GM19438 (cell line): Measurements from ENCODE around the gene AKAP13.

Experiments
- ATAC-seq: cut with Tn5 transposase; IDR thresholded peaks from one replicate; pipeline ENCODE4 v1.9.1; 2021; ENCODE audit warnings: low read depth; ENCODE audit not compliant: unreplicated experiment

AKAP13 gene

DNA sequence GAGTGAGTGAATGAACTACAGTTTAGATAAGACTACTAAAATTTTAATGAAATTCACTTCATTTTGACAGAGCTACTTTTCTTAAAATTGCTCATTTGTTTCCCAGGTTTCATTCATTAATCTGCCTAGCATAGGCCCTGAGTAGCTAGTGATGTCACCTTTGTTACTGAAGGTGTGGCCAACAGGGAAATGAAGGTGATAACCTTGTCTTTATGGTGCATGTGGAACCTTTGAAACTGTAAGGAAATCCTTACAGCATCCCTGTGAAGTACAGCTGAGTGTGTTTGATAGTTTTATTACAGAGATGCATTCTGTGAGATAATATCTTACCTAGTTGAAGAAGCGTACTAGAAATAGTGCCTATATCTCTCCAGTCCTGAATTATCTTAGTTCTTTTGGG, 112.9 kb downstream of the AKAP13 start:
- ATAC-seq: no peak

DNA sequence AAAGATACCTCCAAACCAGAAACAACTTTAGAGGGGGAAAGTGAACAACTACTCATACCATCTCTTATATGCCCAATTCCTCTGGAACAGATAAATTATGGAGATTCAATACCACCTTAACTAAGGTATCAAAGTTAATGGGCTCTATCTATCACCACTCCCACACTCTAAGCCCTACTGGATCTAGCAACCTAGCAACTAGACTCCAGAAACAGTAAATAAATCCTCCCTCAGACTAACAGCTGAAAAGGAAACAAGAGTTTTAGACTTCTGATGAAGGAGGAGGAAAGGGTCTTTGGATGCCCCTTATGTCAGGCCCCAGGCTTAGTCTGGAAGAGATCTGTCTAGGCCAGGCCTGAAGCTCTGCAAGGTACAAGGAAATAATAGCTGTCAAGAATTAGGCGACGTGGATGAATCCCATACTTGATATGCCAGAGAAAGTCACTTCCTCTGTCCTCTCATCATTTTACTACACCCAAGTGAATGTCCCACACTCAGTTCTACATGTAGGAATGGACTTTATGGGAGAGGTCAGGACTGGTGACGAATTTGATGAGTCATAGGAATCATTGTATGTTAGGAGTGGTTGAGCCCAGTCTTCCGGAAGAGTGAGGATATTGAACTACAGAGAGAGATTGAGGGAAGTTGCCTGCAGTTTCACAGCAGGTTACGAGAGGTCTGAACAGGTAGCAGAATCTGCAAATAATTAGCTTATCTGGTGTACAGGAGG, 113.8 kb downstream of the AKAP13 start:
- ATAC-seq: no peak

DNA sequence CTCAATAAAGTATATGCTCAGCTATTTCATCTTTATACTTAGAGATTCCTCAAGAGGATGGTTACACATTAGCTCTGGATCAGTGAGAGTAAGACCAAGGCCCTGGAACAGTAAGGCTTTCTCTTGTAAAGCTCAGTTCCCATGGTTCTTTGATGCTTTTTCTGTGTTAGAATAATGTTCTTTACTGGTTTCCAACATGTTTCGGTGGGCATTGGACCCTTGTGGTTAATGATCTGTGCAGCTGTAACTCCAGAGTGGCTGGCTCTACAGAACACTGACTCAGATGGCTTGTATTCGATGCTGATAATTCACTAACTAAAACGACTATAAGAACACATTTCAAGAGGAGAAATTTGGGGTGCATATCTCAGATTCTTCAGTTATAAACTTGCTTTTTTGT, 114.7 kb downstream of the AKAP13 start:
- ATAC-seq: no peak

DNA sequence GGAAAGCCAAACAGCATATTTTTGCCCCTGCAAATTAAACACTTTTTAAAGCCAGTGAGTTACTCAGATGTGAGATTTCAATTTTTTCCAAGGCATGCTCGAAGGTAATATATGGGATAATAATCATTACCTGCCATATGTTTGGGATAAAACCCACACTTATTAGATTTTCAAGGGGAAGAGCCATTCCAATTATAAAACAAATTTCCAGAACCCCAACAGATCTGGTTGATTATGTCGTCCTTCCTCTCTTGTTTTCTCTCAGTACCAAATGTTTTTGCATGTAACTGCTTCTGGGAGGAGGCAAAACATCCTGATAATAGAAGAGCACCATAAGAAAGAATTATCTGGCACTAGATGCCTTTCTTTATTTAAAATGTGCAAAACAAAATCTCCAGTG, 115.1 kb downstream of the AKAP13 start:
- no peak for ATAC-seq

DNA sequence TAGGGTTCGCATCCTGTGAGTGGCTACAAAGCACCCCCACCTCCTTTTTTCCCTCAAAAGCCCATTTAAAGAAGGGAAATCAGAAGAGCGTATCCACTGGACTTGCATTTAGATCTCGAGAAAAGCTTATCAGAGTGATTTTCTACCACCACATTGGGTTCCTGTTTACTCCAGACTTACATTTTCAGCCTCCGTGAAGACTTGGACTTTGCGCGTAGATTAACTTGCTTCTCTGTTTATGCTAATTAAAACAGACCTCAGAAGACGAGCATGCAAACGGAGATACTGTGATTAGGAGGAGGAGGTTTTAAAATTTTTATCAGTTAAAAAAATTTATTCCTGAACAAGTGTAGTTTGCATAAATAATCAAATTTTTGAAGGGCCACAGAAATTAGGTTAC, 115.7 kb downstream of the AKAP13 start:
- no peak for ATAC-seq

DNA sequence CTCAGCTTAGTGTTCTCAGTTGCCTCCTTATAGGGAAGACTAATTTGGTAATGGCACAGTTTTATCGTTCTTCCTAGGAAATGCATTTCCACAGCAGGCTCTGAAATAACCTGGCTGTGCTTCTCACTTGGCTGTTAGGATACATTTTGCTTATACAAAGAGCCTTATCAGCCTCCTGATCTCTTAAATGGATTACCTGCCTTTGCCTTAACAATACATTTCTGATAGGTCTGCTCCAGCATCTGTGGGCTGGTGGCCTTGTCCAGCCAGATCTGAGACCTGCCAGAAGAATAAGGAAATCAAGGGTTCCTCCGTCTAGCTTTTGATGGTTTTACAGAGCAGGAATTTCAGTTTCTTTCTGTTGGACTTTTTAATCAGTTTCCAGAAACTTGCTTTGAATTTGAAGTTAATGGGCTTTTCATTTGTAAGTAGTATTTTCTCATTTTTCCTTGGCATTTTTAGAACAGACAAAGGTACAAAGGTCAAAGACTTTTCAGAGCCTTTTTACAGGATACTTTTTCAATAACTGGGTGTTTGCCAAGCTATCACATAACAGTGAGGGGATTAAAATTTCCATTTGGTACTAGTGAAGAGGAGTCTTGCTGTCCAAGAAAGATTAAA, 116.3 kb downstream of the AKAP13 start:
- ATAC-seq: no peak

DNA sequence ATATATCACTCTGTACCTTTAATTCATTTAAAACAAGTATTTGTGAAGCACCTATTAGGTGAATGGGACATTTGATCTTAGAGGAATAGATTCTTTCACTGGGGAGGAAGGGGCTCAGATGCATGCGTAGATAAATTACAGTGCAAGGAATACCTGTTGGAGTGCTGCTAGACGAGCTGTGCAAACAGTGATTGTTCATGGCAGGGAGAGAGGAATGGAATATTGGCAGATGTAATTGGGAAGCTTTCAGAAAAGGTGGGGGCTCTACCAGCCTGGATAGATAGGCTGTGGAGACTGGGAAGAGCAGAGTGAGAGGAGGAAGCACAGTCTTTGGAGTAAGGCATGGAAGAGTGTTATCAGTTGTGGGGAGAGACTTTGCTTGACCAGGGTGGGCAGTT, 116.8 kb downstream of the AKAP13 start:
- ATAC-seq: no peak

DNA sequence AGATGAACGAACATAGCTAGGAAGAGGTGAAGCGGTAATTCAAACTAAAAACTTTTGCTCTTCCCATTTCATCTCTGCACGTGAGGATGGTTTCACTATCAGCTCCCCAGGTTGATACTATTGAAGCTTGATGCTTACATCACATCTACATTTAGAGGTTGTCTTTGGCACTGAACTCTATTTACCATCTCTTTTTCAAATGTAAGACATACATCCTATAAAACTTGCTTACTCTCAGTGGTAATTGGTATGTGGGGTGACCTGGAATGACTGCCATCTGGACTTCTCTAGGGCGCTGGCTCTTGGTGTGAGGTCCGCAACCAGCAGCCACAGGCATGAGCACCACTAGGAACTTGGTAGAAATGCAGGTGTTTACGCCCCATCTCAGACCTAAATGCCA, 118.1 kb downstream of the AKAP13 start:
- no peak for ATAC-seq

DNA sequence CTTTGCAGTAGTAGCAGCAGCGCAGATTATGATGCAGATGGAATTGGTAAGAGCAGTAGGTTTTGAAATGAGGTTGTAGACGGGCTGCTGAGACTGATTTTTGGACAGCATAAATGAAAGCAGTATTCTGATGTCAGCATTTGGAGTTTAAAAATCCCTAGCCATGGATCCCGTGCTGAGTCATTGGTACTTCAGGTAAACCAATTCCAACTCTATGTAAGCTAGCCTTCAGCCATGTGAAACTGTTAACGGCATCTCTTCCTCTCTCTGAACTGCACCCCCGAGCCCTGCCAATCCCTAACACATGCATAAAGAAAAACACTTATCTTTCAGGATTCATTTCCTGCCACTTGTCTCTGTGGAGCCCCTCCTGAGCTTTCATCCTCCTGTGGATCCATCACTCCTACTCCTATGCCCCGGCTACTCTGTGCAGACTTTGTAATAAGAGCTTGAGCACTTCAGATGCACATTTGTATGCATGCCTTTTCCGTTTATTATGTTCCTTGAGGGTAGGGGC, 119.0 kb downstream of the AKAP13 start:
- no peak for ATAC-seq

DNA sequence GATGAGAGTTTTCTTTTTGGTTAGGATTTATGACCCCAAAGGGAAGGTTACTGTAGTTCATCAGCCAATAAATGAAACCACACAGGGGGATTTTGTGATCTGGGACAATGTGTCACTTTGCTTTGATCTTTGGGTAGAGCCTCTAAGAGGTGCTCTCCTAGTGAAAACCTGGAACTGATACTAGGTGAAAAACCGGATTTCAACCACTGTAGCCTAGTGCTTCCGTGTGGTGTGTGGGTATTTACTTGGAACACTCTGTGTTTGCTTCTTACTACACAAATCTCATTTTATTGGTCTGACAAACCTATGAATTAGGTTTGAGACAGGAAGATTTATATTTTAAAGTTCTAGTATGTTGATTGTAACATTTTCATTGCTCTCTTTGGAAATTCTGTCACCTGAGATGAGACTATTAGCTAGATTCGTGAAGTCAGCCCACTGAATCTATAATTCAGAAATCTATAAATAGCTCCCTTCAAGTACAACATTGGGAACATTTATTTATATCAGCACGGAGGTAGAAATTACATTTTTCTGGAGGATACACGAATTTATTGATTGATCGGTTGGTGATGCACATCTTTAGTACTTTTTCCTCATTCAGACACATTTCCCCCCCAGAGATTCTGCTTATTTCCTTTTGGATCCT, 119.8 kb downstream of the AKAP13 start:
- no peak for ATAC-seq

DNA sequence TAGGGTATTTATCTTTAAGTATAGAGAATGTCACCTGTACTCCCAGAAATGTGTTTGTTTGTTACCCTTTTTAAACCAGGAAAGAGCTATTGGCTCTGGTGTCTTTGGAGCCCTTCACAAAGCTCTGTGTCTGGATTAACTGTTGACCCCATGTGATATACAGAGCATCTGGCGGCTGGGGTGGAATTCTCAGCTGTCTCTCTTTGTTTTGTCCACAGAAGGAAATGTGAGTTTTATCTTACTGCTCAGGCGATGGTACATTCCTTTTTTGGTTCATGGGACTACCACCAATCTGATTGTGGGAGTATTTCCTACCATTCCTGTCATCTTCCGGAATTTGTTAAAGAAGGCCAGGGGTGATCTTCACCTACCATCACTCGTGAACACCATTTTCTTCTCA, 120.3 kb downstream of the AKAP13 start:
- ATAC-seq: no peak

DNA sequence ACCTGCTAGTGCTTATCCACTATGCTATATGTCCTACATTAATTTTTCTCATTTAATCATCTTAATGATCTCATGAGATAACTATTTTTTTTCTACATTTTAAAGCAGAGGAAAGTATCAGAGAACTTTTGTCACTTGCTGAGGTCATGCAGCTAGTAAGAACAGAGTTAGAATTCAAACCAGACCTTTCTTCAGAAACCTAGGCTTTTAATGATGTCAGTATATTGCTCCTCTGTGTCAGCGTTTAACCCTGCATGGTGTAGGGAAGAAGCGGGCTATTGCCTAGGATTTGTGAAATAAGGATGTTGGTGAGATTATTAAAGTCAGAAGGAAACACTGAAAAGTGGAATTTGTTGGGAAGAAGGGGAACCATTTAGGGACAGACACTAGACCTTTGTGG, 121.2 kb downstream of the AKAP13 start:
- no peak for ATAC-seq

DNA sequence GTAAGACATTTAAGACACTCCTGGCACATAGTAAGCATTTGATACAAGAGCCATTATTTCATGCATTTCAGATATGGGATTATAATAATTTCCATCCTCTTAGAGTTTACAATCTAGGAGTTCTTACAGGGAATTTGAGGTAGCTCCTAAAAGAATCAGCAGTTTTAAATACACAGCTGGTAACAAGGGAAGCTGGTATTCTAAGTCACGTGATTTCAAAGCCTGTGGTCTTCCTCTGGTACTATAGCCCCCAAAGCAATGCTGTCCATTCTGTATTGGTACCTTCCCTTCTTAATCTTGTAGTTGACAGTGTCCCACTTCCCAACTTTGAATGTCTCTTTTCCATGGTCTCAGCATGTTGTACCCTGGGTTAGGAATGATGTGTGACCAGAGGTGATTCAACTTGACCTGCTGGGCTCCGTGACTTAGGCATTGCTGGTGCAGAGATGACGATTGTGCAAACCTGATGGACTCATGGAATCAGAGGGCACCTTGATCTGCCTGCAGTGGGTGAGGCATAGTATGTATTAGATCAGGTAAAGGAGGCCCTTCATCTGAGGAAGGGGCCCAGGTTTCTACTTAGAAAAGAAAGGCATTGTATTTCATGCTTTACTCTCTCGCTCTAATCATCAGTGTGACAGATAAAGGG, 122.9 kb downstream of the AKAP13 start:
- ATAC-seq: no peak

DNA sequence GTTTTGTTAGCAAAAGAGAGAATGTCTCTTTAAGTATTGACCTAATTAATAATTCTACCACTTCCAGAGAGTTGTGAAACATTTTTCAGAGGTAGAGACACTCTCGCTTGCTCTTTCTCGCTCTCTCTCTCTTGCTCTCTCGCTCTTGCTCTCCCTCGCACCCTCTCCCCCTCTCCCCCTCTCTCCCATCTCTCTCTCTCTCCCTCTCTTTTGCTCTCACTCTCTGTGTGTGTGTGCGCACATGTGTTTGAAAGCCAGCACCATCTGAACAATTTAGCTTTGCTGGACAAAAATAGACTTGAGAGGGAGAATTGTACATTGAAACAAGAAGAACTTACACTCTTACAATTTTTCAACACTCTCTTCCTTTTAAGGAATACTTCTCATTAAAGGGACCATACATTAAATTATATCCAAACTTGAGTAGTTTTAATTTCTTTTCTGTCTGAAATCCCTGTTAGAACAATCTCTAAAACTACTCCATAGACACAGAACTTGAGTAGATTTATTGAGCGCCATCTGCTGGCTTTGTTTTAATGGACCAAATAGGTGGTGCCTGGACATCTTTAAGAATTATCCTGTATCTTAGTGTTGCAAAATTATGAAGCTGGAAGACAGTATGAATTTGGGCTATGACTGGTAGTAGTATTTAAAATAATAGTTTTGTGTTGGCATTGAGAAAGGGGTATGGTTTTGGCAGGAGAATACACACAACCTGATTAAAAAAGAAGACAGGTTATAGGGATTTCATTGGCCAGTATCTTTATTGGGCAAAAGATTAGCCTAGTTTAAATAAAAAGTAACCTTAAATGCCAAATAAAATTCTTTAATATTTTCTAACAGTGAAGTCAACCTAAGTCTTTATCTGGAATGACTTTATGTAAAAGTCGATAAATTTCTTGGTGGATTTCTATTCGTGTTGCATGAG, 124.6 kb downstream of the AKAP13 start:
- no peak for ATAC-seq

DNA sequence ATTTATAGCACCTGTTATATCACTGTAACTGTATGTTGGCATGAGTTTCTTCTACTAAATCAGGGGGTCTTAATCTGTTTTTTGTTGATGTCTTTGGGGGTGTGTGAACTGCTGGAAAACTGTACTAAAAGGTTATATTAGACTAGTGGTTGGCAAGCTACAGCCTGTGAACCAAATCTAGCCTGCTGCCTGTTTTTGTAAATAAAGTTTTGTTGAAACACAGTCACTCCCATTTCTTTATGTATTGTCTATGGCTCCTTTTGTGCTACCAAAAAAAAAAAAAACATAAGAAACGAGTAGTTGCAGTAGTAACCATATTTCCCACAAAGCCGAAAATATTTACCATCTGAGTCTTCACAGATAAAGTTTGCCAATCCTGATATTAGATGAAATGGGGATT, 126.7 kb downstream of the AKAP13 start:
- ATAC-seq: no peak

DNA sequence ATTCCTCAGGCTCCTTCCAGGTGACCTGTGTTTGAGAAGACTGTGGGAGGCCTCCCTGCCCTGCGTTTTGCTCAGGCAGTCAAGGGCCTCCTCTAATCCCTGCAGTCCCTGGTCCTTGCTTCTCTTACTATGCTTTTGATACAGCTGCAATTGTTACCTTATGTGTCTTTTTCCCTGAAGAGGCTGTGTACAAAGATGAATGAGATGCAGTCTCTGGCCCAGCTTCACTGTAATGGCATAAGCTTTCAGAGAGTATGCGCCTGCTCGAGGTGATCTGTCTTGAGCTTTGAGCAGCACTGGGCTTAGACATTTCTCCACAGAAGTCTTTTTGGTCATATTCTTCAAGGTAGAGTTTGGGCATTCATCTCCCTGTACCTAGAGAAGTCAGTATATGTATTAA, 129.6 kb downstream of the AKAP13 start:
- no peak for ATAC-seq

DNA sequence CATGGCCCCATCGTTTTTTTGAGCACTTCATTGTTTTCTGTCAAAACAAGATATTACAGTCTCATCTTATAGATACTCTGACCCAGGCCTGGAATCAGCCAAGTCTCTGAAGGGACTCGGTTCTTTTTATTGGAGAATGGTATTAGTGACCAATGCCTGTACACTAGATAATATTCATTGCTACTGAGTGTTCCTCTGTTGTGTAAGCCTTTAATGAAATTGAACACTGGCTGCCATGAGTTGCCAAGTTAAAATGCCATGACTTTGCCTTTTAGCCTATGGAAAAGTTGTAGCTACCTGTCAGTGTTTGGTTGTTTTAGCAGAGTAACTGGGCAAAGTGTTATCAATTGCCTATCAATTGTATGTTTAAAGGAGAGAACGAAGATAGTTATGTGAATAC, 134.0 kb downstream of the AKAP13 start:
- no peak for ATAC-seq

DNA sequence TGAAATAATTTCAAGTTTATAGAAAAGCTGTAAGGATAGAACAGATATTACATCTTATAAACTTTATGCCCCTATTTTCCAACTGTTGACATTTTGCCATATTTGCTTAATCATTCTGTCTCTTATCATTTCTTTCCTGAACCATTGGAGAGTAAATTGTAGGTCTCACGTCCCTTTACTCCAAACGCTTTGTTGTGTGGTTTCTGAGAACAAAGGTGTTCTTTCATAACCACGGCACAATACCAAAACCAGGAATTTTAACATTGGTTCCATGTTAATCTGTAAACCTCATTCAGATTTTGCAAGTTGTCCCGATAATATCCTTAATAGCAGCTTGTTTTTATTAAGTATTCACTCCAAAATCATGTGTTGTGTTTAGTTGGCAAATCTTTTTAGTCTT, 134.8 kb downstream of the AKAP13 start:
- ATAC-seq: no peak

DNA sequence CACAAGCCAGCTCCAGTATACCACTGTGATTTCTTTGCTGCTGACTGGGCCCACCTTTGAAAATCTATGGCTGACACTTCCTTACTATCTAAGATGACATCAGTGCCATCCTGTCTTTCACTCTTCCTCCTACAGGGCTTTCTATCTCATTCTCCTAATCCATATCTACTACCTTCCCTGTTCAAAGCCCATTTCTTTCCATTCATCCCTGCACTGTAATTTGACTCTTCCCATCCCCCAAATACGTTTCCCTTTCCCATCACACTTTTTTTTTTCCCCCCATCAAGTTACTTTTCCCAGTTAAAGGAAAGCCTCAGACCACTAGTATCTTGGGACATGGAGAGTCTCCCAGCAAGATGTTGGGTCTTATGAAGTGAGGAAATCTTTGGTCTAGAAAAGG, 136.7 kb downstream of the AKAP13 start:
- ATAC-seq: no peak

DNA sequence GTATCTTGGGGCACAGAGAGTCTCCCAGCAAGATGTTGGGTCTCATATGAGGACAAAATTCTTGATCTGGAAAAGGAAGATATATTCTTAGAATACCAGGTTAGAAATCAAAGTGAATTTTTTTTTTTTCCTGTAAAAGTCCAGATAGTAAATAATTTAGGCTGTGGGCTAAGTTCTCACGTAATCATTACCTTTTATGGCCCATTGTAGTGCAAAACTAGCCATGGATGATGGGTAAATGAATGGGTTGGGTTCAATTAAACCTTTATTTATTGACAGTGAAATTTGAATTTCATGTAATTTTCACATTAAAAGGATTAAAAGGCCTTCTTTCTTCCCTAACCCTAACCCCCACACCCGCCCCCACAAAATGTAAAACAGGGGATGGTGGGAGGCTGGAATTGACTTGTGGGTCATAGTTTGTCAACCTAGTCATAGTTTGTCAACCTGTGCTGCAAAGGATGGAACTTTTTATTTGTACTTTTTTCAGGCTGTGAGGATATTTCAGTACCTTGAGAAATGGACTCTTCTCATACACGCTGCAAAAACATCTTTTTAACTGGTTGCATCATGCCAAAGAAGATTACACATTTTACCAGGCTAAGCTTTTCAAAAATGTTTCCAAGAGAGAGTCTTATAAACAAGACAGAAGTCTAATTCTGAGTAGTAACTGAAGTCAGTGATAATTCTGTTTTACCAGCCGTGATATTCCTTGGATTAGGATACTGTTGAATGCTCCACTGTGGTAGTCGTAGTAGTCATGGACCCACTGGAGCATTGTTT, 138.8 kb downstream of the AKAP13 start:
- ATAC-seq: no peak
